ENCODE measurements around the gene HEG1.
A peak's percentile ranks its signal among the peaks of the same experiment; 100 is the strongest.

HEG1 gene

GRCh38 chr3:124937049-124937448, 118.7 kb downstream of the HEG1 start:
- DNase-seq (ENCODE audit: low read depth): no peak
- TF ChIP-seq POLR2A (IDR thresholded peaks at IDR 0.05; ENCODE audit: extremely low read depth, insufficient read length): no peak
- TF ChIP-seq MYC (IDR thresholded peaks at IDR 0.05; ENCODE audit: low read depth, low read length): no peak
- TF ChIP-seq, protein P1, sequence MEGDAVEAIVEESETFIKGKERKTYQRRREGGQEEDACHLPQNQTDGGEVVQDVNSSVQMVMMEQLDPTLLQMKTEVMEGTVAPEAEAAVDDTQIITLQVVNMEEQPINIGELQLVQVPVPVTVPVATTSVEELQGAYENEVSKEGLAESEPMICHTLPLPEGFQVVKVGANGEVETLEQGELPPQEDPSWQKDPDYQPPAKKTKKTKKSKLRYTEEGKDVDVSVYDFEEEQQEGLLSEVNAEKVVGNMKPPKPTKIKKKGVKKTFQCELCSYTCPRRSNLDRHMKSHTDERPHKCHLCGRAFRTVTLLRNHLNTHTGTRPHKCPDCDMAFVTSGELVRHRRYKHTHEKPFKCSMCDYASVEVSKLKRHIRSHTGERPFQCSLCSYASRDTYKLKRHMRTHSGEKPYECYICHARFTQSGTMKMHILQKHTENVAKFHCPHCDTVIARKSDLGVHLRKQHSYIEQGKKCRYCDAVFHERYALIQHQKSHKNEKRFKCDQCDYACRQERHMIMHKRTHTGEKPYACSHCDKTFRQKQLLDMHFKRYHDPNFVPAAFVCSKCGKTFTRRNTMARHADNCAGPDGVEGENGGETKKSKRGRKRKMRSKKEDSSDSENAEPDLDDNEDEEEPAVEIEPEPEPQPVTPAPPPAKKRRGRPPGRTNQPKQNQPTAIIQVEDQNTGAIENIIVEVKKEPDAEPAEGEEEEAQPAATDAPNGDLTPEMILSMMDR (IDR thresholded peaks at IDR 0.05; ENCODE audit: low read depth, low read length): no peak
- H3K4me3 ChIP-seq (ENCODE audit: low read depth, low read length): no peak overlapping the region

- TF ChIP-seq POLR2A (IDR thresholded peaks at IDR 0.05; ENCODE audit: extremely low read depth, insufficient read length): no peak
- no peak for TF ChIP-seq MYC (IDR thresholded peaks at IDR 0.05; ENCODE audit: low read depth, low read length)
- no peak for TF ChIP-seq MAX (IDR thresholded peaks at IDR 0.05; ENCODE audit: low read depth, low read length)
- TF ChIP-seq, protein P1 (IDR thresholded peaks at IDR 0.05; ENCODE audit: low read depth, low read length): no peak
- H3K4me3 ChIP-seq (ENCODE audit: low read depth, low read length): no peak overlapping the region
- DNase-seq (ENCODE audit: low read depth): no peak
Measured at GRCh38 chr3:124935794-124936542, 119.8 kb downstream of the HEG1 start.

DNA sequence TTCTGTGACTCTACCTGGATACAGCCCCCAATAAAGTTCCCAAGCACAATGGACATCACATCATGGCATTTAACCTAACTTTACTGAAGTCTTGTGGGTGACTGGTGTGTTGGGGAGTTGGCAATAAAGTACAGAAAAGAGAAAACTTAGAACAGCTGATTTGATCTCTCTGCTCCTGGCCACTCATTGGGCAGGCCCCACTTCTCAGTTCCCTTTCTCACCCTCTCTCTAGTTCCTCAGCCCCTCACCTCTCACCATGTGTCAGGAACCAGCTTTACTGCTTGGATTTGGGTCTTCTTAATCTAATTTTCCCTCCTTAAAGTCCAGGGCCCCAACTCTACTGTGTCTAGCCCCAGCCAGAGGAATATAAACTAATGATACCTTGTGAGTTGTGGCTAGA, 120.5 kb downstream of the HEG1 start:
- TF ChIP-seq, protein P1 (IDR thresholded peaks at IDR 0.05; ENCODE audit: low read depth, low read length): no peak
- TF ChIP-seq POLR2A (IDR thresholded peaks at IDR 0.05; ENCODE audit: extremely low read depth, insufficient read length) (no peak), MYC (IDR thresholded peaks at IDR 0.05; ENCODE audit: low read depth, low read length) (no peak), MAX (IDR thresholded peaks at IDR 0.05; ENCODE audit: low read depth, low read length) (no peak)
- H3K4me3 ChIP-seq (ENCODE audit: low read depth, low read length): no peak overlapping the region
- no peak for DNase-seq (ENCODE audit: low read depth)

DNA sequence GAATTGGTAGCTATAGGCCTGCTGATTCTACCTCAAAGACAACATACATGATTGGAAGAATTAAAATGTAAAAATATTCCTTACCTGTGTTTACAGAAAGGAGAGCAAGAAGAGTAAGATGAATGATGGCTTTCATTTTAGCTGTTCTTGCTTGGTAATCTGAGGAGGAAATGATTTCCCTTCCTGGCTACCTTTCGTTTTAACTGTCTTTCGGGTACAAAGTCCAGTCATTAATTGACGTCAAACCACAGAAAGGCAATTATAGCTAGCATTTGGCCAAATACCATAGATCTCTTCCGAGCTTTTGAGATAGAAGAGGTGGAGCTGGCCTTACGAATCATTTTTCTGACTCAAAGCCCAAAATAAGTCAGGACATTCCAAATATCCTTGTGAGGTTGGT, 121.2 kb downstream of the HEG1 start, which contains the start of gene MUC13:
TSS of gene MUC13 (minus strand) at position 175 of the 400 bp plus-strand sequence. CDS start at position 136, 39 bp downstream.
- no peak for DNase-seq (ENCODE audit: low read depth)
- no peak for TF ChIP-seq POLR2A (IDR thresholded peaks at IDR 0.05; ENCODE audit: extremely low read depth, insufficient read length)
- TF ChIP-seq, protein P1 (IDR thresholded peaks at IDR 0.05; ENCODE audit: low read depth, low read length): no peak
- TF ChIP-seq MYC (IDR thresholded peaks at IDR 0.05; ENCODE audit: low read depth, low read length): no peak
- no peak for TF ChIP-seq MAX (IDR thresholded peaks at IDR 0.05; ENCODE audit: low read depth, low read length)
- no peak within 1 kb of the TSS for H3K4me3 ChIP-seq (ENCODE audit: low read depth, low read length)

- H3K4me3 ChIP-seq (ENCODE audit: low read depth, low read length): no peak overlapping the region
- TF ChIP-seq, protein P1 (IDR thresholded peaks at IDR 0.05; ENCODE audit: low read depth, low read length): peak; percentile 69
- TF ChIP-seq MAX (IDR thresholded peaks at IDR 0.05; ENCODE audit: low read depth, low read length): no peak
- peak; percentile 58 for DNase-seq (ENCODE audit: low read depth)
Measured at GRCh38 chr3:124928333-124929202, 127.2 kb downstream of the HEG1 start.

All from NB4 (cell line).